Measurements from ENCODE around the gene ABHD4. TPM values are rescaled to one million over a fixed set of nuclear protein-coding genes. Genes with fewer than 3 reads are reported as not detected.

Gene ABHD4
- total RNA-seq, 1 donor from 2014 or later, result 34.1 TPM

- H3K27ac Mint-ChIP-seq, result no peak overlapping the region
- H3K27me3 Mint-ChIP-seq, result peaks cover 15% of the 10 kb centered on the region
- no peak for TF ChIP-seq CTCF (conservative IDR thresholded peaks at IDR 0.05)
- no peaks in the 10 kb centered on the region for H3K9me3 Mint-ChIP-seq
- H3K36me3 Mint-ChIP-seq, result no peaks in the 10 kb centered on the region
- no peak overlapping the region for H3K4me3 Mint-ChIP-seq
- H3K4me1 Mint-ChIP-seq (ENCODE audit: unreplicated experiment), result peaks cover 4% of the 10 kb centered on the region
- no peak for DNase-seq (ENCODE audit: extremely low spot score, unreplicated experiment)
These were observed 50.4 kb downstream of the ABHD4 start for GRCh38 chr14:22648506-22648905.

DNA sequence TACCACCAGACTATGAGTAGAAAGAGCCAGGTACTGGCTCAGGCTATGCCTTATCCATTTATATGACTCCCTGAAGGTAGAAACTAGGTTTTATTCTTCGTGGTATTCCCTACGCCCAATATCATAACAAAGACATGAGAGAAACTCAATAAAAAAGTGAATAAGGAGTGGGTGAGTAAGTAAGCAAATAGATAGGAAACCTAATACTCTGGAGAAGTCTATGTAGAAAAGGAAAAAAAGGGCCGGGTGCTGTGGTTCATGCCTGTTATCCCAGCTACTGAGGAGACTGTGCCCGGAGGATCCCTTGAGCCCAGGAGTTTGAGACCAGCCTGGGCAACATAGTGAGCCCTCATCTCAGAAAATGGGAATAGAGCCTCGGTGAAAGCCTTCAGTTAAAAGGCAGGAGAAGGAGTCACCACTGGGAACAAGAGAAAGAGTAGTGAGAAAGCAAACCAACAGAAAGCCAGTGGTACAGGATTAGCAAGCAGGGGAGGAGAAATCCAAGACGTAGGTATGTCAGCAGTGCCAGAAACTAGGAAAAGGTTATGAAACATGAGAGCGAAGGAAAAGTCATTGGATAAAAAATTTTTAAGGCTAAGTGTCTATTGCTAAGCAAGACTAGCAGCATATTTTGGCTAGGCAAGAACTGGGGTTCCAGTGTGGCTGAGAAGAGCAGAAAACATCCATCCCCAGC, 52.1 kb downstream of the ABHD4 start:
- H3K4me1 Mint-ChIP-seq (ENCODE audit: unreplicated experiment), result peaks cover 4% of the 10 kb centered on the region
- DNase-seq (ENCODE audit: extremely low spot score, unreplicated experiment), result no peak
- no peak overlapping the region for H3K4me3 Mint-ChIP-seq
- no peak for TF ChIP-seq CTCF (conservative IDR thresholded peaks at IDR 0.05)
- H3K27ac Mint-ChIP-seq, result no peak overlapping the region
- H3K9me3 Mint-ChIP-seq, result no peaks in the 10 kb centered on the region
- no peaks in the 10 kb centered on the region for H3K36me3 Mint-ChIP-seq
- H3K27me3 Mint-ChIP-seq, result peaks cover 7% of the 10 kb centered on the region

GRCh38 chr14:22650960-22651521, 52.9 kb downstream of the ABHD4 start:
- H3K4me3 Mint-ChIP-seq, result no peak overlapping the region
- no peak overlapping the region for H3K27ac Mint-ChIP-seq
- H3K4me1 Mint-ChIP-seq (ENCODE audit: unreplicated experiment), result peaks cover 4% of the 10 kb centered on the region
- H3K9me3 Mint-ChIP-seq, result no peaks in the 10 kb centered on the region
- no peaks in the 10 kb centered on the region for H3K36me3 Mint-ChIP-seq
- H3K27me3 Mint-ChIP-seq, result peaks cover 4% of the 10 kb centered on the region
- TF ChIP-seq CTCF (conservative IDR thresholded peaks at IDR 0.05), result no peak
- DNase-seq (ENCODE audit: extremely low spot score, unreplicated experiment), result no peak

DNA sequence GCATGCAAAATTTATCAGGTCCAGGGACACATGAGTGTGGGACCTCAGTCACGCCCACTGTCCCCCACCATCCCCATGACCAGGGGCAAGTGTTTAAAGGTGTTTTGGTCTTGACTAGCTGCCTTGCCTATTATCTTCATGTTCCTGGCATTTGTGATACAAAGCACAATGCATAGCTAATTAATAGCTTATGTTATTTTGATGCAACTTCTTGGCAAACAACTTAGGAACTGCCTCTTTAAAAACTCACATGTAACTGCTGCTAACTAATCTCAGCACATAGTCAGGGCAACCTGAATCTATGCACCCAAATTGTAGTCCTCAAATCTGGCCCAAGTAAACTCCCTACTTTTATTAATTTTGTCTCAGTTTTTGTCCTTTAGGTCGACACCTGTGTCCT, 53.5 kb downstream of the ABHD4 start:
- no peak overlapping the region for H3K4me3 Mint-ChIP-seq
- H3K36me3 Mint-ChIP-seq, result no peaks in the 10 kb centered on the region
- TF ChIP-seq CTCF (conservative IDR thresholded peaks at IDR 0.05), result no peak
- peaks cover 4% of the 10 kb centered on the region for H3K27me3 Mint-ChIP-seq
- H3K9me3 Mint-ChIP-seq, result no peaks in the 10 kb centered on the region
- DNase-seq (ENCODE audit: extremely low spot score, unreplicated experiment), result no peak
- no peak overlapping the region for H3K27ac Mint-ChIP-seq
- H3K4me1 Mint-ChIP-seq (ENCODE audit: unreplicated experiment), result peaks cover 4% of the 10 kb centered on the region

GRCh38 chr14:22653012-22653621, 55.0 kb downstream of the ABHD4 start:
- H3K4me3 Mint-ChIP-seq, result no peak overlapping the region
- H3K27me3 Mint-ChIP-seq, result peaks cover 4% of the 10 kb centered on the region
- H3K36me3 Mint-ChIP-seq, result no peaks in the 10 kb centered on the region
- peaks cover 4% of the 10 kb centered on the region for H3K4me1 Mint-ChIP-seq (ENCODE audit: unreplicated experiment)
- no peak for DNase-seq (ENCODE audit: extremely low spot score, unreplicated experiment)
- H3K27ac Mint-ChIP-seq, result no peak overlapping the region
- peak; percentile 78 for TF ChIP-seq CTCF (conservative IDR thresholded peaks at IDR 0.05)
- H3K9me3 Mint-ChIP-seq, result no peaks in the 10 kb centered on the region

All from type B pancreatic cell (in vitro differentiated cells).